GM18951 (cell line): Measurements from ENCODE around the gene KIAA0319L.
A peak's percentile ranks its signal among the peaks of the same experiment; 100 is the strongest.

Experiments used
- POLR2A ChIP-seq: IDR thresholded peaks from 4 replicates; pipeline ENCODE4 v1.6.1; 2011; ENCODE audit warnings: mild to moderate bottlenecking; ENCODE audit not compliant: insufficient read length, insufficient read depth; ENCODE audit errors: extremely low read depth
- in situ Hi-C: fragments of 300-500 bp; cut with MboI; formaldehyde crosslinking; loops from one replicate; pipeline ENCODE4 v1.12.0; 2022; ENCODE audit warnings: low sequenced_read_pairs, mixed read lengths, inconsistent platforms; ENCODE audit not compliant: unreplicated experiment

KIAA0319L gene

GRCh38 chr1:35564037-35564883, 7.1 kb upstream of the KIAA0319L start:
- TF ChIP-seq POLR2A = no peak
- in situ Hi-C loops = loop anchor here (10.0 kb wide), 1 partner anchor 151 kb away; the partner anchor contains the start of gene C1orf216

GRCh38 chr1:35563166-35563565, 6.0 kb upstream of the KIAA0319L start:
- TF ChIP-seq POLR2A = no peak
- in situ Hi-C loops = loop anchor here (10.0 kb wide), 1 partner anchor 152 kb away; the partner anchor contains the start of gene C1orf216

GRCh38 chr1:35561972-35562680, 4.9 kb upstream of the KIAA0319L start:
- in situ Hi-C loops = loop anchor here (10.0 kb wide), 1 partner anchor 153 kb away; the partner anchor contains the start of gene C1orf216
- TF ChIP-seq POLR2A = no peak

GRCh38 chr1:35561297-35561971, 4.2 kb upstream of the KIAA0319L start:
- in situ Hi-C loops = loop anchor here (10.0 kb wide), 1 partner anchor 153 kb away; the partner anchor contains the start of gene C1orf216

GRCh38 chr1:35560256-35561225, 3.3 kb upstream of the KIAA0319L start:
- in situ Hi-C loops = loop anchor here (10.0 kb wide), 1 partner anchor 154 kb away; the partner anchor contains the start of gene C1orf216
- TF ChIP-seq POLR2A = no peak

More at GRCh38 chr1:35561297-35561971, 4.2 kb upstream of the KIAA0319L start:
- TF ChIP-seq POLR2A = no peak

GRCh38 chr1:35559317-35559944, 2.2 kb upstream of the KIAA0319L start:
- in situ Hi-C loops = no loop called here
- no peak for TF ChIP-seq POLR2A

- TF ChIP-seq POLR2A = no peak
Measured at GRCh38 chr1:35558374-35559316, 1.4 kb upstream of the KIAA0319L start.

GRCh38 chr1:35557611-35558373, 589 bp upstream of the KIAA0319L start, which contains the start of gene NCDN:
NCDN (plus strand) TSS chr1:35557799; CDS start chr1:35558191, 392 bp downstream.
- TF ChIP-seq POLR2A = peak; percentile 92
- in situ Hi-C loops = no loop called here

More at GRCh38 chr1:35558374-35559316, 1.4 kb upstream of the KIAA0319L start:
- in situ Hi-C loops = no loop called here

GRCh38 chr1:35556484-35557117, 602 bp downstream of the KIAA0319L start:
- in situ Hi-C loops = no loop called here

More at GRCh38 chr1:35556484-35557117, 602 bp downstream of the KIAA0319L start:
- no peak for TF ChIP-seq POLR2A
